Subcutaneous adipose tissue (tissue), 4 donors: Measurements from ENCODE around the gene MT4. TPM values are rescaled to one million over a fixed set of nuclear protein-coding genes. Genes with fewer than 3 reads are reported as not detected.

ENCODE experiments used
- CTCF ChIP-seq: fragments of 450-650 bp; IDR thresholded peaks from one replicate; pipeline ENCODE4 v1.5.1; 2016; ENCODE audit warnings: low read depth, mild to moderate bottlenecking, control low read depth, antibody characterized with exemption, moderate library complexity
- total RNA-seq, 4 donors: library from RNA; depleted of rRNA; stranded (reverse); fragments of >200 nt; gene quantifications; one replicate each; pipeline ENCODE4 v1.1.0, GENCODE V29; 2016

Gene MT4
- total RNA-seq, 4 donors from 2014 or later, result not detected

- TF ChIP-seq CTCF, result no peak
Measured at GRCh38 chr16:56591377-56592060, 26.6 kb downstream of the MT4 start.

GRCh38 chr16:56593573-56594291 is 28.9 kb downstream of the MT4 start:
- TF ChIP-seq CTCF, result no peak

- no peak for TF ChIP-seq CTCF
Measured at GRCh38 chr16:56594292-56594619, 29.4 kb downstream of the MT4 start.

GRCh38 chr16:56600398-56600999 is 35.6 kb downstream of the MT4 start:
- no peak for TF ChIP-seq CTCF

- no peak for TF ChIP-seq CTCF
Measured at GRCh38 chr16:56601325-56601724, 36.5 kb downstream of the MT4 start.

GRCh38 chr16:56603589-56603988 is 38.7 kb downstream of the MT4 start:
- TF ChIP-seq CTCF, result no peak

GRCh38 chr16:56604966-56605365 is 40.1 kb downstream of the MT4 start:
- no peak for TF ChIP-seq CTCF
